B cell (primary cell): ENCODE measurements around the gene CLDN20. TPM values are rescaled to one million over a fixed set of nuclear protein-coding genes. Genes with fewer than 3 reads are reported as not detected.

Experiments
- ATAC-seq: fragments of 200-7000 bp; cut with Tn5 transposase; one replicate; pipeline ENCODE4 v1.10.0; 2021; ENCODE audit warnings: low read depth, mild to moderate bottlenecking, moderate number of reproducible peaks, moderate library complexity
- CTCF ChIA-PET: fragments of 350-600 bp; sonication (Branson Sonifier 250); formaldehyde crosslinking; loops from one replicate; lab custom pipeline; 2021; ENCODE audit warnings: antibody characterized with exemption, inconsistent platforms; lab: Charles Lee
- POLR2A ChIA-PET: fragments of 350-600 bp; sonication (Branson Sonifier 250); formaldehyde crosslinking; loops from one replicate; lab custom pipeline; 2021; ENCODE audit warnings: antibody characterized with exemption; lab: Charles Lee
- DNase-seq: peaks from one replicate; pipeline ENCODE4 v3.0.0; 2013
- H2AFZ ChIP-seq: 2 replicates; pipeline ENCODE4 v1.6.1; 2012; ENCODE audit warnings: mild to moderate bottlenecking, low read depth, low read length; ENCODE audit not compliant: insufficient read depth, poor library complexity, severe bottlenecking
- H3K27ac ChIP-seq, 2 donors: 1 replicate in 1 of 2; 2 replicates in 1 of 2; pipeline ENCODE4 v1.5.1; 2012 to 2013; ENCODE audit warnings: low read length in 2 of 2, mild to moderate bottlenecking in 2 of 2, moderate library complexity in 1 of 2
- H3K27me3 ChIP-seq, 4 experiments: fragments of 200-600 bp in 1 of 4; sonication (generic) in 1 of 4; replicated peaks in 1 of 4; 1 replicate in 2 of 4; 2 replicates in 2 of 4; pipeline versions ENCODE4 v1.6.1 to v1.7.0; 2013 to 2016; ENCODE audit warnings: low read length in 3 of 4, mild to moderate bottlenecking in 2 of 4, mixed read lengths in 1 of 4, moderate library complexity in 1 of 4; ENCODE audit not compliant: insufficient read depth in 4 of 4, control insufficient read depth in 3 of 4; ENCODE audit errors: control extremely low read depth in 1 of 4
- H3K36me3 ChIP-seq, 2 experiments: replicated peaks in 1 of 2; 1 replicate in 1 of 2; 2 replicates in 1 of 2; pipeline versions ENCODE4 v1.6.1 to v1.7.1; 2013; ENCODE audit warnings: low read length in 1 of 2; ENCODE audit not compliant: insufficient read depth in 2 of 2, control insufficient read depth in 1 of 2; ENCODE audit errors: control extremely low read depth in 1 of 2, extremely low read depth in 1 of 2
- H3K4me1 ChIP-seq, 2 donors: fragments of 200-600 bp in 1 of 2; sonication (generic) in 1 of 2; 1 replicate in 1 of 2; 2 replicates in 1 of 2; pipeline versions ENCODE4 v1.5.1 to v1.6.1; 2013 to 2017; ENCODE audit warnings: low read length in 2 of 2; ENCODE audit not compliant: control insufficient read depth in 2 of 2, insufficient read depth in 2 of 2
- H3K4me2 ChIP-seq: replicated peaks from 2 replicates; pipeline ENCODE3; 2012; ENCODE audit warnings: mild to moderate bottlenecking, low read depth, low read length; ENCODE audit not compliant: poor library complexity, severe bottlenecking
- H3K4me3 ChIP-seq, 5 experiments: fragments of 200-600 bp in 1 of 5; sonication (generic) in 1 of 5; 1 replicate in 3 of 5; 2 replicates in 2 of 5; pipeline versions ENCODE4 v1.5.1 to v1.7.0; 2011 to 2016; ENCODE audit warnings: low read length in 4 of 5, mild to moderate bottlenecking in 4 of 5, low read depth in 2 of 5, control low read depth in 1 of 5, moderate library complexity in 1 of 5; ENCODE audit not compliant: insufficient read depth in 1 of 5; ENCODE audit errors: control extremely low read depth in 1 of 5, extremely low read depth in 1 of 5
- H3K79me2 ChIP-seq: fragments of 200-600 bp; sonication (generic); one replicate; pipeline ENCODE4 v1.6.0; 2016; ENCODE audit warnings: low read length; ENCODE audit not compliant: control insufficient read depth, insufficient read depth
- H3K9ac ChIP-seq: fragments of 200-600 bp; sonication (generic); 2 replicates; pipeline ENCODE4 v1.6.1; 2017; ENCODE audit warnings: mild to moderate bottlenecking, low read length, moderate library complexity
- H3K9me3 ChIP-seq, 3 donors: one replicate each; pipeline versions ENCODE4 v1.6.1 to v1.7.1; 2013; ENCODE audit warnings: low read length in 2 of 3; ENCODE audit not compliant: control insufficient read depth in 2 of 3, insufficient read depth in 1 of 3; ENCODE audit errors: control extremely low read depth in 1 of 3
- H4K20me1 ChIP-seq: 2 replicates; pipeline ENCODE4 v1.6.0; 2012; ENCODE audit warnings: mild to moderate bottlenecking, low read length; ENCODE audit not compliant: insufficient read depth, control insufficient read depth, poor library complexity, severe bottlenecking
- H3K27ac Mint-ChIP-seq: one replicate; pipeline ENCODE4 v1.8.0; 2021; ENCODE audit warnings: mixed read lengths
- H3K27me3 Mint-ChIP-seq: one replicate; pipeline ENCODE4 v1.8.0; 2021; ENCODE audit warnings: mixed read lengths
- H3K4me1 Mint-ChIP-seq: one replicate; pipeline ENCODE4 v1.8.0; 2021; ENCODE audit warnings: mixed read lengths
- H3K4me3 Mint-ChIP-seq: one replicate; pipeline ENCODE4 v1.8.0; 2021; ENCODE audit warnings: mixed read lengths
- H3K9me3 Mint-ChIP-seq: one replicate; pipeline ENCODE4 v1.8.0; 2022; ENCODE audit warnings: mixed read lengths; ENCODE audit not compliant: insufficient read depth
- EZH2 ChIP-seq: IDR thresholded peaks from 2 replicates; pipeline ENCODE4 v1.6.1; 2012; ENCODE audit warnings: borderline replicate concordance, low read depth, mild to moderate bottlenecking, moderate library complexity, low read length; ENCODE audit not compliant: insufficient read depth, poor library complexity, severe bottlenecking
- WGBS: methylation state at CpG from one replicate; pipeline ENCODE4 v1.1.5; 2013; ENCODE audit warnings: missing lambda C conversion rate; ENCODE audit not compliant: insufficient coverage; 5-methylcytosine and 5-hydroxymethylcytosine counted together
- intact Hi-C: fragments of 100-400 bp; cut with micrococcal nuclease; formaldehyde crosslinking; loops from one replicate; pipeline ENCODE4 v1.10.0; 2022
- polyA plus RNA-seq: library from polyadenylated mRNA; depleted of rRNA; stranded (reverse); fragments of >200 nt; gene quantifications from 2 replicates; pipeline ENCODE4 v1.2.3, GENCODE V29; 2012
- total RNA-seq, 2 donors: library from RNA; stranded (reverse); fragments of 120-200 nt in 1 of 2; gene quantifications; 1 replicate in 1 of 2; 2 replicates in 1 of 2; pipeline versions ENCODE4 v1.2.3 to v1.2.4, GENCODE V29; 2013 to 2022
- TF ChIP-seq, protein P1 (sequence below): fragments of 200-600 bp; IDR thresholded peaks from one replicate; pipeline ENCODE4 v1.8.0; 2022; ENCODE audit warnings: antibody characterized with exemption, mild to moderate bottlenecking

Gene CLDN20
- total and polyA plus RNA-seq, 2 donors (not counting 1 experiment from before 2014, with no cell fraction given), result not detected

DNA sequence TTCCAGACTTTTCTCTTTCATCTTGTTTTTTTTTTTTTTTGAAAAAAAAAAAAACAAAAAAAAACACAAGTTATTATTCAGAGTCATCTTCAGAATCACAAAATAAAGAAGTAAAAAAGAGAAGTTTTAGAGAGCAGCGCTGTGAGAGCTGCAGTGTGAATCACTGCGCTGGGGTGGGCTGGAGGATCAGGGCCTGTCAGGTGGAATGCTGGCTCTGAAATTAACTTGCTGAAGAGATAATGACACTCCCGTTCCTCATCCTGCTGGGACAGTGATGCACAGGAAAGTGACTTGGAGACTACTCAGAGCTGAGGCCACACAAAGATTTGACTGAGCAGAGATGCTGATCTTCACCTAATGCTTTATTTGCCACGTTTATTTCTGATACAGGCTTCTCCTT, 42.7 kb upstream of the CLDN20 start:
- H3K4me1 Mint-ChIP-seq, result peaks cover 4% of the 10 kb centered on the region
- no peaks in the 10 kb centered on the region for H3K27me3 ChIP-seq
- no peaks in the 10 kb centered on the region for H4K20me1 ChIP-seq
- no peak overlapping the region for H3K27ac Mint-ChIP-seq
- POLR2A ChIA-PET, result no interaction called here
- CTCF ChIA-PET, result no interaction called here
- no peaks in the 10 kb centered on the region for H3K4me1 ChIP-seq
- peaks cover 2% of the 10 kb centered on the region for H3K27me3 Mint-ChIP-seq
- DNase-seq (no peak), ATAC-seq (no peak)
- no peaks in the 10 kb centered on the region for H3K36me3 ChIP-seq
- TF ChIP-seq, protein P1, sequence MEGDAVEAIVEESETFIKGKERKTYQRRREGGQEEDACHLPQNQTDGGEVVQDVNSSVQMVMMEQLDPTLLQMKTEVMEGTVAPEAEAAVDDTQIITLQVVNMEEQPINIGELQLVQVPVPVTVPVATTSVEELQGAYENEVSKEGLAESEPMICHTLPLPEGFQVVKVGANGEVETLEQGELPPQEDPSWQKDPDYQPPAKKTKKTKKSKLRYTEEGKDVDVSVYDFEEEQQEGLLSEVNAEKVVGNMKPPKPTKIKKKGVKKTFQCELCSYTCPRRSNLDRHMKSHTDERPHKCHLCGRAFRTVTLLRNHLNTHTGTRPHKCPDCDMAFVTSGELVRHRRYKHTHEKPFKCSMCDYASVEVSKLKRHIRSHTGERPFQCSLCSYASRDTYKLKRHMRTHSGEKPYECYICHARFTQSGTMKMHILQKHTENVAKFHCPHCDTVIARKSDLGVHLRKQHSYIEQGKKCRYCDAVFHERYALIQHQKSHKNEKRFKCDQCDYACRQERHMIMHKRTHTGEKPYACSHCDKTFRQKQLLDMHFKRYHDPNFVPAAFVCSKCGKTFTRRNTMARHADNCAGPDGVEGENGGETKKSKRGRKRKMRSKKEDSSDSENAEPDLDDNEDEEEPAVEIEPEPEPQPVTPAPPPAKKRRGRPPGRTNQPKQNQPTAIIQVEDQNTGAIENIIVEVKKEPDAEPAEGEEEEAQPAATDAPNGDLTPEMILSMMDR, result no peak
- TF ChIP-seq EZH2, result no peak
- H2AFZ ChIP-seq, result no peak overlapping the region
- H3K4me3 Mint-ChIP-seq, result no peak overlapping the region
- no peaks in the 10 kb centered on the region for H3K9me3 Mint-ChIP-seq
- no peak overlapping the region for H3K9ac ChIP-seq
- no peaks in the 10 kb centered on the region for H3K79me2 ChIP-seq
- H3K27ac ChIP-seq, result no peak overlapping the region
- no peak overlapping the region for H3K4me3 ChIP-seq
- intact Hi-C loops, result no loop called here
- 84% methylated on average over 4 of the region's 4 CpGs for WGBS
- no peaks in the 10 kb centered on the region for H3K9me3 ChIP-seq
- H3K4me2 ChIP-seq, result no peak overlapping the region

DNA sequence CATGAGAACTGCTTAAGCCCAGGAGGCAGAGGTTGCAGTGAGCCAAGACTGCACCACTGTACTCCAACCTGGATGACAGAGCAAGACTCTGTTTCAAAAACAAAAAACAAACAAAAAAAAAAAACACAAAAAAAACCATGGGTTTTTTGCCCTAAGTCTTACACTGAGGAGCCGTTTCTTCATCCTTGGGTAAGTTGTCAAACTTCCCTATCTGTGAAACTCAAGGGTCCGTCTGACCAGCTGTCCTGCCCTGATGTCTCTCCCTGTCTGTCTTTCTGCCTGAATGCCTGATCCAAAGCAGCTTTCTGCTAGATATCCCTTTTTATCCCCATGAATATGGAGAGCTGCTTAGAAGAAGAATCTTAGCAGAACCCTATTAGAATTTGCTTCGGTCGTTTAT, 41.3 kb upstream of the CLDN20 start:
- 94% methylated on average over 4 of the region's 4 CpGs for WGBS
- ChIA-PET CTCF (no interaction called here), POLR2A (no interaction called here)

More for the DNA sequence above, 41.3 kb upstream of the CLDN20 start:
- H3K27ac Mint-ChIP-seq, result no peak overlapping the region
- no peak overlapping the region for H3K4me3 ChIP-seq
- no peaks in the 10 kb centered on the region for H3K36me3 ChIP-seq
- H3K79me2 ChIP-seq, result no peaks in the 10 kb centered on the region
- ATAC-seq, result no peak
- no peak overlapping the region for H3K9ac ChIP-seq
- TF ChIP-seq EZH2, result no peak
- TF ChIP-seq, protein P1, result no peak
- no peak overlapping the region for H3K4me2 ChIP-seq
- no peak overlapping the region for H3K27ac ChIP-seq
- no peaks in the 10 kb centered on the region for H4K20me1 ChIP-seq
- peaks cover 4% of the 10 kb centered on the region for H3K4me1 Mint-ChIP-seq
- no peak overlapping the region for H3K4me3 Mint-ChIP-seq
- no peaks in the 10 kb centered on the region for H3K9me3 Mint-ChIP-seq
- no peaks in the 10 kb centered on the region for H3K9me3 ChIP-seq
- H2AFZ ChIP-seq, result no peak overlapping the region
- no peaks in the 10 kb centered on the region for H3K27me3 Mint-ChIP-seq
- no peaks in the 10 kb centered on the region for H3K27me3 ChIP-seq
- no peak for DNase-seq
- intact Hi-C loops, result no loop called here
- H3K4me1 ChIP-seq, result no peaks in the 10 kb centered on the region
